HG03196 (cell line): Measurements from ENCODE around the gene BCL6B.
A peak's percentile ranks its signal among the peaks of the same experiment; 100 is the strongest.
"Not testable (repeated sequence)": the region's sequence is repeated elsewhere in the genome, so short reads cannot be mapped to it uniquely, and the experiment has no call there.

Experiments used
- ATAC-seq: cut with Tn5 transposase; IDR thresholded peaks from one replicate; pipeline ENCODE4 v1.9.1; 2021; ENCODE audit not compliant: unreplicated experiment

BCL6B gene

GRCh38 chr17:7026471-7027115, 3.7 kb downstream of the BCL6B start:
- ATAC-seq, result no peak

GRCh38 chr17:7027335-7027734, 4.5 kb downstream of the BCL6B start:
- ATAC-seq, result no peak

- ATAC-seq, result no peak
These were observed 6.2 kb downstream of the BCL6B start for GRCh38 chr17:7029096-7029495.

DNA sequence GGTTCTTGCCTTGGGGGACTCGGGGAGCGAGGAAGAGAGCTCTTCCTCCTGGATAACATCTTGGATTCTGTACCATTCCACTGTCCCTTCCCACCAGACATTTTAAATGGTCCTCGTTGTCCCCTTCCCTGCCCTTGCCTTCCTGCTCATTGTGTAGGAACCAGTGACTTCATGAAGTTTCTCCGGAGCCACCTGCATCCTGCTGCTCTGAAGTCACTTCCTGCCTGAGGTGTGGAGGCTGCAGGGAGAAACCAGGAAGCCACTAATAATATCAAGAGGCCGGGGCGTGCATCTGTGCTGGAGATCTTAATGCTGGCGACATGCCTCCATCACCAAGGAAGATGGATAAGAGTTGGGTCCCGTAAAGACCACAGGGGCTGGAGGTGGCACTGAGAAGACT, 6.8 kb downstream of the BCL6B start:
- no peak for ATAC-seq

GRCh38 chr17:7034955-7035590, 12.2 kb downstream of the BCL6B start:
- ATAC-seq, result peak; percentile 12

GRCh38 chr17:7035591-7036368, 12.9 kb downstream of the BCL6B start, which contains the start of gene SLC16A13:
Gene SLC16A13, plus strand, starts transcription at chr17:7036015. Its CDS starts 368 bp downstream, at chr17:7036383.
- peak; percentile 88 for ATAC-seq

GRCh38 chr17:7038025-7038862, 15.4 kb downstream of the BCL6B start:
- ATAC-seq, result no peak

GRCh38 chr17:7039832-7040231, 17.0 kb downstream of the BCL6B start:
- no peak for ATAC-seq

DNA sequence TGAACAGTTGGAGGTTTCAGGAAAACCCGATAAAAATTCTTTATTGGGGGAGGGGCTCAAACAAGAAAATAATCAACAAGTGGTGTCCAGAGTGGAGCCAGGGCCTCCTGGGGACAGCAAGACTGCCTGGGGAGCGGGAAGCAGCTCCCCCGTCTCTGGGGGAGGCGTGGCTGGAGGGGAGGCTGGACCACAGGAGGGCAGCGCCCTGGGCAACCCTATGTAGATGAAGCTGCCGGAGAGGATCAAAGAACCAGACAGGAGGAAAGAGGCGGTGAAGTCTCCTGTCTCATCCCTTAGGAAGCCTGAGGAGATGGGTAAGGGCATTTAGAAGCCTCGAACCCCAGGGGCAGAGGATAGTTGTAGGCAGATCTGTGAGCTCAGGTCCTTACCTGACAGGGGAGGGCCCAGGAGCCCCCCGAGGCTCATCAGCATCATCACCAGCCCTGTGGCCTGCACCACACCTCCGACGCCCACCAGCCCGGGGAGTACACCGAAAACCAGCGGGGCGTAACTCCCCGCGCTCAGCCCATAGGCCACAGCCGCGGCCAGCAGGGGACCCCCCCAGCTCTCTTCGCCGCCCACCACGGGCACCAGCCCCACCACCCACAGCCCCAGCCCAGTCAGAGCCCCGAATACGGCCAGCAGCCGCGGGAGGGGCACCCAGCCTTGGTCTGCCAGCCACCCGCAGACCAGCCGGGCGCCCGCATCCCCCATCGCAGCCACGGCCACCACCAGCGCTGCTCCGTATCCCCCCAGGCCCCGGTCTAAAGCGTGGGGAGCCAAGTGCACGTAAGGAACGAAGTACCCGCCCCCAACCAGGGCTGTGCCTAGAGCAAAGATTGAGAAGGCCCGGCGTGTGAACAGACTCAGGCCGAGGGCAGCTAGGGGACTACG, 19.0 kb downstream of the BCL6B start:
- no peak for ATAC-seq

DNA sequence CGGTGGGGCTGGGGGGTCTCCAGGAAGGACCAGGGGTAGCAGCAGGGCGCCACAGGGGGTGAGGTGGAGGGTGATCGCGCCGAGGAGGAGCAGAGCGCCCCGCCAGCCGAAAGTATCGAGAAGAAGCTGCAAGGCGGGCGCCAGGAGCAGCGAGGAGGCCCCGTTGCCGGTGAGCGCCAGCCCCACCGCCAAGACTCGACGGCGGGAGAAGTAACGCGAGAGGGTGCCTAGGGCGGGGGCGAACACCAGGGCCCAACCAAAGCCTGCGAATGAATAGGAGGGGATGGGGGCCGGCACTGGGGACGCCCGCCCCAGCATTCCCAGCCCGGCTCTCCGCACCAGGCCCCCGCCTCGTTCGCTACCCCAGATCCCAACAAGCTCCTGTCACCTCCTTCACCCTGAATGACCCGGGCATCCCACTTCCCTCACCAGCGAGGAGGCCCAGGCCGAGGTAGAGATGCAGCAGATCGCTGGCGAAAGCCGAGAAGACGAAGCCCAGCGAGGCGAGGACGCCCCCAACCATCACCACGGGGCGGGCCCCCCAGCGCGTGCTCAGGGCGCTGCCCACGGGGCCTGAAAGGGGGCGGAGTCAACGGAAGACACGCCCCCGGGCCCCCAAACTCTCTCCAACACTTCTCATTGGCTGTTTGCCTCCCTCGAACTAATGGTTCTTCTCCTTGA, 19.8 kb downstream of the BCL6B start:
- ATAC-seq, result no peak

- no peak for ATAC-seq
These were observed 20.3 kb downstream of the BCL6B start for GRCh38 chr17:7043182-7043496.

- no peak for ATAC-seq
These were observed 20.8 kb downstream of the BCL6B start, which contains the start of gene SLC16A11 for GRCh38 chr17:7043497-7044198. Gene SLC16A11, minus strand, starts transcription at chr17:7044092. Its CDS starts 579 bp downstream, at chr17:7043513.

GRCh38 chr17:7045492-7046126, 22.8 kb downstream of the BCL6B start:
- no peak for ATAC-seq

DNA sequence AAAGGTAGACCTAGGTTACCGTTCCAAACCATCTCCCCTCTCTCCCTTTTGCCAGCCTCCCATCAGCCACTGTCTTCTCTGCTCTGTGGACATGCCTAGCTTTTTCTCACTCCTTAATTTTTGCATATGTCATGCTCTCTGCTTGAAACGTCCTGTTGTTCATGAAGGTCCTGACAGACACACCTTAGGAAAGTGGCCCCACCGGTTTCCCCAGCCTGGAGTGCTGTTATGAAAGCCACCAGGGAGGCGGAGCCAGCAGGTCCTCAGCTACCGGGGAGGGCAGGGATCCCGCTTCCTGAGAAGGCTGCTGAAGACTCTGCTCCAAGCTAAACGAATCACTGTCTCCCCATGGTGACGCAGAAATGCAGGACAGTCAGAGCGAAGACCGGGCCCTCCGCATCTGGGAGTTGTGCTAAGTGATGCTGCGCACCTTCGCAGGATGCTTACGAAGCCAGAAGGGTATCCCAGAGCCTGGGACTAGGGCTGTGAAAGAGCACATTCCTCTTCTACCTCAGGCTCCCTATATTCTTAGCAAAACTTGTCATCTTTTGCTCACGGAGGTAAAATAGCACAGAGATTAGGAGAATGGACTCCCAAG, 23.4 kb downstream of the BCL6B start:
- ATAC-seq, result no peak

DNA sequence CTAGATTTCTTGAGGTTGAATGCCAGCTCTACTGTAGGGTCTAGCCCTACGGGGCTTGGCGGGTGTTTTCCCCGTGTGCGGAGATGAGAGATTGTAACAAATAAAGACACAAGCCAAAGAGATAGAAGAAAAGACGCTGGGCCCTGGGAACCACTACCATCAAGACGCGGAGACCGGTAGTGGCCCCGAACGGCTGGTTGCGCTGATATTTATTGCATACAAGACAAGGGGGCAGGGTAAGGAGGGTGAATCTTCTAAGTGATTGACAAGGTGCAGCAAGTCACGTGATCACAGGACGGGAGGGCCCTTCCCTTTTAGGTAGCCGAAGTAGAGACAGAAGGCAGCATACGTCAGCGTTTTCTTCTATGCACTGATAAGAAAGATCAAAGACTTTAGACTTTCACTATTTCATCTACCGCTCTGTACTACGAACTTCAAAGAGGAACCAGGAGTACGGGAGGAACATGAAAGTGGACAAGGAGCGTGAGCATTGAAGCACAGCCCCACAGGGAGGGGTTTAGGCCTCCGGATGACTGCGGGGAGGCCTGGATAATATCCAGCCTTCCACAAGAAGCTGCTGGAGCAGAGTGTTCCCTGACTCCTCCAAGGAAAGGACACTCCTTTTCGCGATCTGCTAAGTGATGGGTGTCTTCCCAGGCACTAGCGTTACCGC, 24.0 kb downstream of the BCL6B start:
- ATAC-seq, result not testable (repeated sequence)

DNA sequence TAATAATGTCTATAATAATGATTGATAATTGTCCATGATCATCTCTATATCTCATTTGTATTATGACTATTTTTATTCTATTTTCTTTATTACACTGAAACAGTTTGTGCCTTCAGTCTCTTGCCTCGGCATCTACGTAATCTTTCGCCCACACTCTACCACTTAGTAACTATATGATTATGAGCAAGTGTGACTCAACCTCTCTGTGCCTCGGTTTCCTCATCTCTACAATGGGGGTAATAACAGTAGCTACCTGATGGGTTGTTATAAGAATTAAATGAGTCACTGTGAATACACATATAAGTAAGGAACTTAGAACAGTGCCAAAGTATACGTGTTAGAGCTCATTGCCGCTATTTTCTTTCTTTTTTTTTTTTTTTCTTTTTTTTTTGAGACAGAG, 24.7 kb downstream of the BCL6B start:
- ATAC-seq, result no peak

DNA sequence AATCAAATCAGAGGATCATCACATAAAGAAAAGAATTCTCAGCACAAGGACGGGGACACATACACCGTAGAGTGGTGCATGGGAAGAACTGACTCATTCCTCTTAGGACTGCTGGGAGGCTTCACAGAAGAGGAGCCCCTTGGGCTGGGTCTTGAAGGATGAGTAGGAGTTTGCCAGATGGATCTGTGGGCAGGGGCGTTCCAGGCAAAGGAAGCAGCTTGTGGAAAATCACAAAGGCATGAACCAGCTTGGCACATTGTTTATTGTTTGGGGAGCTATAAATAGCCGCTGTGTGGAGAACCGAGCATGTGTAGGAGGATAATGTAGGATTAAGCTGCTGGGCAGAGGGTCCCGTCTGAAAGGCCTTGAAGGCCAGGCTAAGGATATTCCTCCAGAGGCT, 26.1 kb downstream of the BCL6B start:
- ATAC-seq, result no peak

DNA sequence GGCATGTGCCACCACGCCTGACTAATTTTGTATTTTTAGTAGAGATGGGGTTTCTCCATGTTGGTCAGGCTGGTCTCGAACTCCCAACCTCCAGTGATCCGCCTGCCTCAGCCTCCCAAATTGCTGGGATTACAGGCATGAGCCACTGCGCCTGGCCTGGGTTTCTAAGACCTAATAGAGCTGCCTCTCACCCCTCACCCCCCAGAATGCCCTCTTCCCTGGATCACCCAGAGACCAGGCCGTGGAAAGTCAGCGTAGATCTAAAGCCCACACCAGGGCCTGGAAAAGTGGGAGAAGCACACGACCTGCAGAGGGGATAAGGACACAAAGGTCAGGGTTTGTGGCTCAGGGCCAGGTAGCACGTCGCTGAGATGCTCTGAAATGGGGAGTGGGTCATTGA, 27.7 kb downstream of the BCL6B start:
- not testable (repeated sequence) for ATAC-seq
